IMR-90 (cell line): ENCODE measurements around the gene CD8A. TPM values are rescaled to one million over a fixed set of nuclear protein-coding genes. Genes with fewer than 3 reads are reported as not detected.

Source experiments
- ATAC-seq: fragments of 200-7000 bp; cut with Tn5 transposase; 2 replicates; pipeline ENCODE4 v1.9.1; 2020; ENCODE audit warnings: low read depth, mild to moderate bottlenecking, moderate library complexity
- BruUV-seq: library from RNA; stranded (reverse); fragments of 400-500 nt; replicated peaks from 2 replicates; lab custom pipeline; 2021; lab: Mats Ljungman, UMichigan
- CTCF ChIA-PET: fragments of 300-600 bp; formaldehyde crosslinking; extraction: SDS; loops from one replicate; lab custom pipeline; 2021; ENCODE audit warnings: antibody characterized with exemption; lab: Yijun Ruan, JAX
- POLR2A ChIA-PET: fragments of 300-600 bp; sonication (Branson Sonifier 250); formaldehyde crosslinking; loops from one replicate; lab custom pipeline; 2022; ENCODE audit warnings: antibody characterized with exemption; ENCODE audit not compliant: unreplicated experiment; lab: Charles Lee
- DNase-seq: peaks from one replicate; pipeline ENCODE4 v3.0.0; 2013
- H2AFZ ChIP-seq: replicated peaks from 2 replicates; pipeline ENCODE3; 2013; ENCODE audit warnings: low read length, mild to moderate bottlenecking; ENCODE audit not compliant: poor library complexity
- H2AK5ac ChIP-seq: 2 replicates; pipeline ENCODE4 v1.6.1; 2013; ENCODE audit warnings: low read depth, low read length, inconsistent platforms
- H2AK9ac ChIP-seq: replicated peaks from 2 replicates; pipeline ENCODE3; 2013; ENCODE audit warnings: mild to moderate bottlenecking, low read depth, low read length, moderate library complexity; ENCODE audit not compliant: poor library complexity
- H2BK120ac ChIP-seq: 2 replicates; pipeline ENCODE4 v1.6.1; 2013; ENCODE audit warnings: low read depth, low read length, inconsistent platforms
- H2BK15ac ChIP-seq: 3 replicates; pipeline ENCODE4 v1.6.1; 2013; ENCODE audit warnings: low read depth, low read length, inconsistent platforms
- H2BK20ac ChIP-seq: 2 replicates; pipeline ENCODE4 v1.6.1; 2013; ENCODE audit warnings: low read depth, mild to moderate bottlenecking, inconsistent platforms, low read length, moderate library complexity
- H2BK5ac ChIP-seq: 2 replicates; pipeline ENCODE4 v1.6.1; 2013; ENCODE audit warnings: mild to moderate bottlenecking, low read depth, low read length, inconsistent platforms; ENCODE audit not compliant: poor library complexity, severe bottlenecking
- H3K14ac ChIP-seq: replicated peaks from 2 replicates; pipeline ENCODE4 v1.6.1; 2013; ENCODE audit warnings: low read depth, low read length, inconsistent platforms
- H3K18ac ChIP-seq: 2 replicates; pipeline ENCODE4 v1.6.1; 2013; ENCODE audit warnings: low read depth, low read length, control low read depth
- H3K23ac ChIP-seq: 2 replicates; pipeline ENCODE4 v1.6.1; 2013; ENCODE audit warnings: low read depth, low read length, inconsistent platforms
- H3K27ac ChIP-seq: 2 replicates; pipeline ENCODE4 v1.5.1; 2013; ENCODE audit warnings: mild to moderate bottlenecking, control low read depth, low read length; ENCODE audit not compliant: insufficient read depth
- H3K27me3 ChIP-seq: 2 replicates; pipeline ENCODE4 v1.6.1; 2013; ENCODE audit warnings: low read length; ENCODE audit not compliant: control insufficient read depth, insufficient read depth
- H3K36me3 ChIP-seq: 2 replicates; pipeline ENCODE4 v1.6.1; 2013; ENCODE audit warnings: low read length, mixed read lengths; ENCODE audit not compliant: control insufficient read depth, insufficient read depth
- H3K4ac ChIP-seq: 2 replicates; pipeline ENCODE4 v1.6.1; 2013; ENCODE audit warnings: low read depth, low read length, inconsistent platforms
- H3K4me1 ChIP-seq: 2 replicates; pipeline ENCODE4 v1.6.1; 2013; ENCODE audit warnings: low read length, mixed read lengths; ENCODE audit not compliant: control insufficient read depth, insufficient read depth
- H3K4me2 ChIP-seq: 2 replicates; pipeline ENCODE4 v1.6.1; 2013; ENCODE audit warnings: low read depth, mild to moderate bottlenecking, control low read depth, low read length, moderate library complexity
- H3K4me3 ChIP-seq: 2 replicates; pipeline ENCODE4 v1.5.1; 2013; ENCODE audit warnings: low read depth, mild to moderate bottlenecking, control low read depth, low read length, moderate library complexity; ENCODE audit not compliant: insufficient read depth
- H3K56ac ChIP-seq: 2 replicates; pipeline ENCODE4 v1.6.1; 2013; ENCODE audit warnings: low read length, inconsistent platforms; ENCODE audit not compliant: insufficient read depth; ENCODE audit errors: extremely low read depth
- H3K79me1 ChIP-seq, 2 experiments: 2 replicates each; pipeline ENCODE4 v1.6.1; 2013; ENCODE audit warnings: low read length in 2 of 2, inconsistent platforms in 1 of 2, low read depth in 1 of 2
- H3K9ac ChIP-seq: 2 replicates; pipeline ENCODE4 v1.6.1; 2013; ENCODE audit warnings: low read depth, low read length, control low read depth
- H3K9me1 ChIP-seq: 2 replicates; pipeline ENCODE4 v1.6.1; 2013; ENCODE audit warnings: low read length, inconsistent platforms; ENCODE audit not compliant: insufficient read depth
- H3K9me3 ChIP-seq: 2 replicates; pipeline ENCODE4 v1.6.1; 2013; ENCODE audit warnings: low read length; ENCODE audit not compliant: control insufficient read depth, insufficient read depth
- H4K20me1 ChIP-seq: 2 replicates; pipeline ENCODE4 v1.6.1; 2013; ENCODE audit warnings: low read length, inconsistent platforms; ENCODE audit not compliant: insufficient read depth
- H4K5ac ChIP-seq: 2 replicates; pipeline ENCODE4 v1.6.1; 2013; ENCODE audit warnings: mild to moderate bottlenecking, low read depth, low read length, control low read depth
- H4K8ac ChIP-seq, 2 experiments: 2 replicates each; pipeline ENCODE4 v1.6.1; 2013; ENCODE audit warnings: low read depth in 2 of 2, low read length in 2 of 2, control low read depth in 1 of 2, inconsistent platforms in 1 of 2
- H4K91ac ChIP-seq: 2 replicates; pipeline ENCODE4 v1.6.1; 2013; ENCODE audit warnings: low read depth, low read length, inconsistent platforms; ENCODE audit not compliant: insufficient read depth
- MAZ ChIP-seq: IDR thresholded peaks from 2 replicates; pipeline ENCODE4 v1.6.1; 2012; ENCODE audit warnings: low read depth, mild to moderate bottlenecking, low read length, improper control_type of control experiment, moderate library complexity, borderline replicate concordance
- MXI1 ChIP-seq: IDR thresholded peaks from 2 replicates; pipeline ENCODE4 v1.6.1; 2012; ENCODE audit warnings: low read depth, mild to moderate bottlenecking, low read length, moderate library complexity, borderline replicate concordance
- NFE2L2 ChIP-seq: fragments of 150-350 bp; IDR thresholded peaks from 2 replicates; pipeline ENCODE4 v1.6.1; 2016; ENCODE audit warnings: low read depth, mild to moderate bottlenecking, low read length
- POLR2A ChIP-seq: IDR thresholded peaks from 2 replicates; pipeline ENCODE4 v1.6.1; 2012; ENCODE audit warnings: mild to moderate bottlenecking, low read depth, low read length
- RAD21 ChIP-seq: IDR thresholded peaks from 2 replicates; pipeline ENCODE4 v1.6.1; 2012; ENCODE audit warnings: low read length, improper control_type of control experiment
- RCOR1 ChIP-seq: IDR thresholded peaks from 2 replicates; pipeline ENCODE4 v1.6.1; 2012; ENCODE audit warnings: mild to moderate bottlenecking, low read length, improper control_type of control experiment; ENCODE audit not compliant: insufficient replicate concordance
- RFX5 ChIP-seq: IDR thresholded peaks from 2 replicates; pipeline ENCODE4 v1.8.0; 2012; ENCODE audit warnings: low read depth, mild to moderate bottlenecking, low read length, moderate library complexity
- whole genome bisulfite sequencing, 2 experiments: methylation state at CpG; one replicate each; pipeline versions ENCODE4 v1.1.5 to v1.1.7; 2013; ENCODE audit warnings: missing lambda C conversion rate in 2 of 2; ENCODE audit not compliant: insufficient read length in 1 of 2; ENCODE audit errors: extremely low coverage in 2 of 2; 5-methylcytosine and 5-hydroxymethylcytosine counted together
- dilution Hi-C: fragments of 300-500 bp; cut with HindIII; formaldehyde crosslinking; loops from one replicate; pipeline ENCODE4 v1.14.3; 2018; ENCODE audit warnings: low sequenced_read_pairs; ENCODE audit not compliant: unreplicated experiment
- in situ Hi-C: fragments of 300-500 bp; cut with MboI; formaldehyde crosslinking; loops from 3 replicates; pipeline ENCODE4 v1.14.3; 2019; ENCODE audit warnings: low sequenced_read_pairs, inconsistent platforms, mixed read lengths
- intact Hi-C: fragments of 100-400 bp; cut with micrococcal nuclease; formaldehyde crosslinking; loops from 2 replicates; pipeline ENCODE4 v1.10.0; 2022
- polyA plus RNA-seq, 3 experiments: library from polyadenylated mRNA; depleted of rRNA; stranded (reverse); fragments of >200 nt; gene quantifications; 2 replicates each; pipeline ENCODE4 v1.2.3, GENCODE V29; 2012; ENCODE audit warnings: low replicate concordance in 1 of 3
- total RNA-seq: library from RNA; depleted of rRNA; stranded (reverse); fragments of >200 nt; gene quantifications from 2 replicates; pipeline ENCODE4 v1.2.3, GENCODE V29; 2012
- TF ChIP-seq, protein P1 (sequence below): conservative IDR thresholded peaks from 2 replicates; pipeline ENCODE4 v1.5.1; 2012; ENCODE audit warnings: mild to moderate bottlenecking, low read depth, low read length, improper control_type of control experiment
- TF ChIP-seq, protein P2 (sequence below): fragments of 150-350 bp; IDR thresholded peaks from 2 replicates; pipeline ENCODE4 v1.6.1; 2017; ENCODE audit warnings: mild to moderate bottlenecking, antibody characterized with exemption, low read length, low read depth

CD8A gene
- total and polyA plus RNA-seq, 2 of the 4 experiments (the other 2 are of a cell fraction), result not detected

DNA sequence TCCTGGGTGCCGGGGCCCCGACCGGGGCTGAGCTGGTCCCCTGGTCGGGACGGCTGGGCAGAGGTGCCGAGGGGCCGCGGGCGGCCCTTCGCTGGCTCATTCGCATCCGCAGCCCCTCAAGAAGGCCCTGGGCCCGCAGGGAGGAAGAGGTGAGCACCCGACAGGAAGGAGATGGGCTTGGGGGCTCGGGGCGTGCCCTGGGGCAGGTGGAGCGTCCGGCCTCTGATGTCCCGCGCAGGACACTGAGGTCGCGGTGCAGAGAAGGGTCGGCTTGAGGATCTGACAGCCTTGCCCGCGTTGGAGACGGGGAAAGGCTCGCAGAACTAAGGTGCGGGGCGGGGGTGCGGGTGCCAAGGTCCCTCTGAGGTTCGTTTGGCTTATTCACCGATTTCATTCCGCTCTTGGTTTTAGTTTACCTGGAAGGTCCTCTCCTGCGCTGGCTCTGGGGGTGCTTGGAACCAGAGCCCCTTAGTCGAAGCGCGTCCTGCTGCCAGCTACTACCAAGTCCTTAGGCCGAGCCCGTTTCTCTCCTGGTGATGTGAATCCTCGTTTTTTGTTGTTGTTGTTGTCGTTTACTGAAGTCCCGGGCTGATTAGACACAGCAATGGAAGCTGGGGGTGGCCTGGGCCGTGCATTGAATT is 18.9 kb upstream of the CD8A start:
- intact Hi-C loops (loop anchor here (5.0 kb wide), 1 partner anchor 408 kb away; no protein-coding TSS in a partner anchor), in situ Hi-C loops (no loop called here), dilution Hi-C loops (no loop called here)
- Histone ChIP-seq H3K4me2 (no peak overlapping the region), H3K23ac (no peak overlapping the region), H2AFZ (no peak overlapping the region), H4K5ac (no peak overlapping the region), H3K18ac (no peak overlapping the region), H3K27ac (no peak overlapping the region), H2AK9ac (no peak overlapping the region), H3K36me3 (no peaks in the 10 kb centered on the region), H4K8ac (no peak overlapping the region), H4K20me1 (no peaks in the 10 kb centered on the region), H3K4me3 (no peak overlapping the region), H3K79me1 (no peaks in the 10 kb centered on the region), H2BK15ac (no peak overlapping the region), H2BK5ac (no peak overlapping the region), H3K56ac (no peak overlapping the region), H4K91ac (no peak overlapping the region), H3K14ac (no peak overlapping the region), H2BK20ac (no peak overlapping the region), H3K4me1 (no peaks in the 10 kb centered on the region), H3K4ac (no peak overlapping the region), H3K9ac (no peak overlapping the region), H3K9me3 (no peaks in the 10 kb centered on the region; the same call in 1 of the 2 replicates), H3K9me1 (no peaks in the 10 kb centered on the region), H2AK5ac (no peak overlapping the region), H3K27me3 (peaks cover 50% of the 10 kb centered on the region), H2BK120ac (no peak overlapping the region)
- CTCF ChIA-PET, result interaction anchor here (0.6 to 1.4 kb wide), 2 partner anchors 12 to 57 kb away, joined by 4 to 6 read pairs; no protein-coding TSS in a partner anchor
- WGBS, 2 experiments, result 14% methylated on average over 22 of the region's 43 CpGs; no CpG with 5 or more reads in 1 of the 2 experiments
- TF ChIP-seq RCOR1 (no peak), MXI1 (no peak), NFE2L2 (no peak), RFX5 (no peak), RAD21 (no peak), MAZ (no peak), POLR2A (no peak)
- TF ChIP-seq, protein P1, sequence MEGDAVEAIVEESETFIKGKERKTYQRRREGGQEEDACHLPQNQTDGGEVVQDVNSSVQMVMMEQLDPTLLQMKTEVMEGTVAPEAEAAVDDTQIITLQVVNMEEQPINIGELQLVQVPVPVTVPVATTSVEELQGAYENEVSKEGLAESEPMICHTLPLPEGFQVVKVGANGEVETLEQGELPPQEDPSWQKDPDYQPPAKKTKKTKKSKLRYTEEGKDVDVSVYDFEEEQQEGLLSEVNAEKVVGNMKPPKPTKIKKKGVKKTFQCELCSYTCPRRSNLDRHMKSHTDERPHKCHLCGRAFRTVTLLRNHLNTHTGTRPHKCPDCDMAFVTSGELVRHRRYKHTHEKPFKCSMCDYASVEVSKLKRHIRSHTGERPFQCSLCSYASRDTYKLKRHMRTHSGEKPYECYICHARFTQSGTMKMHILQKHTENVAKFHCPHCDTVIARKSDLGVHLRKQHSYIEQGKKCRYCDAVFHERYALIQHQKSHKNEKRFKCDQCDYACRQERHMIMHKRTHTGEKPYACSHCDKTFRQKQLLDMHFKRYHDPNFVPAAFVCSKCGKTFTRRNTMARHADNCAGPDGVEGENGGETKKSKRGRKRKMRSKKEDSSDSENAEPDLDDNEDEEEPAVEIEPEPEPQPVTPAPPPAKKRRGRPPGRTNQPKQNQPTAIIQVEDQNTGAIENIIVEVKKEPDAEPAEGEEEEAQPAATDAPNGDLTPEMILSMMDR, result no peak
- TF ChIP-seq, protein P2, sequence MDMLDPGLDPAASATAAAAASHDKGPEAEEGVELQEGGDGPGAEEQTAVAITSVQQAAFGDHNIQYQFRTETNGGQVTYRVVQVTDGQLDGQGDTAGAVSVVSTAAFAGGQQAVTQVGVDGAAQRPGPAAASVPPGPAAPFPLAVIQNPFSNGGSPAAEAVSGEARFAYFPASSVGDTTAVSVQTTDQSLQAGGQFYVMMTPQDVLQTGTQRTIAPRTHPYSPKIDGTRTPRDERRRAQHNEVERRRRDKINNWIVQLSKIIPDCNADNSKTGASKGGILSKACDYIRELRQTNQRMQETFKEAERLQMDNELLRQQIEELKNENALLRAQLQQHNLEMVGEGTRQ, result no peak
- no TSS peak for BruUV-seq
- DNase-seq (no peak), ATAC-seq (no peak)
- POLR2A ChIA-PET, result no interaction called here
